Measurements from ENCODE around the gene GALC.
A peak's percentile ranks its signal among the peaks of the same experiment; 100 is the strongest.

The GALC gene

DNA sequence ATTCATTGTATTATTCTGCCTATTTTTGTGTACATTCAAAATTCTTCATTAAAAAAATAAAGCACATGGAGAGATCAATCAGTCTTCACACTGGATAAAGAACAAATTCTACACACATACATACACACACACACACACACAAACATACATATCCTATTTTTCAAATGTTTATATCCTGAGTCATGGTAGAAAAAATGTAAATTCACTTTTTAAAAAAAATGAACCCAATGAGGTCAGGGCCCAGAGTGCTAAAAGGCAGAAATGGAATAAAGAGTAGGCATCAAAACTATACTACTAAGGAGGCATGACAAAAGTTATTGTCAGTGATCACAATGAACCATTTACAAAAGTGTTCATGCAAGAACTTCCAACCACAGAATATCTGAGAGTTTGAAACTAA is 17.3 kb downstream of the GALC start:
- CTCF ChIA-PET: no interaction called here

DNA sequence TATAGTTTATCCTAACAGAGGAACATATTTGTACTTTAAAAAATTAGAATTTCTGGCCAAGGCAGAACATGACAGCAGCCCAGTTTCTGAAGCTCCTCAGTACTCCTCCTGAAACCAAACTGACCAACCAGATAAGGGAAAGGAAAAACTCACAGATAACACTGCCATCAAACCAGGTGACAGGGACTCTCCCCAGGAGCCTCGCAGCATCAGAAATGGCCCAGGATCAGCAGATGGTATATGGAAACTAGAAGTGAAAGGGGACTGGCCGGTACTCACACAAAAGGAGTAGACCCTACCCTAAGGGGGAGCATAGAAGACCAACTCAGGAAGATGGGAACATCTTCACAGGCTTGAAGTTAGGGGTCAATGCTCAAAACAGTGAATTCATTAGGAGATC is 22.0 kb downstream of the GALC start:
- H3K27ac ChIP-seq: no peak overlapping the region
- no peak for DNase-seq (ENCODE audit: low spot score)
- POLR2A ChIA-PET (ENCODE audit: low non-redundant PET): no interaction called here
- CTCF ChIA-PET: no interaction called here
- TF ChIP-seq, protein P1, sequence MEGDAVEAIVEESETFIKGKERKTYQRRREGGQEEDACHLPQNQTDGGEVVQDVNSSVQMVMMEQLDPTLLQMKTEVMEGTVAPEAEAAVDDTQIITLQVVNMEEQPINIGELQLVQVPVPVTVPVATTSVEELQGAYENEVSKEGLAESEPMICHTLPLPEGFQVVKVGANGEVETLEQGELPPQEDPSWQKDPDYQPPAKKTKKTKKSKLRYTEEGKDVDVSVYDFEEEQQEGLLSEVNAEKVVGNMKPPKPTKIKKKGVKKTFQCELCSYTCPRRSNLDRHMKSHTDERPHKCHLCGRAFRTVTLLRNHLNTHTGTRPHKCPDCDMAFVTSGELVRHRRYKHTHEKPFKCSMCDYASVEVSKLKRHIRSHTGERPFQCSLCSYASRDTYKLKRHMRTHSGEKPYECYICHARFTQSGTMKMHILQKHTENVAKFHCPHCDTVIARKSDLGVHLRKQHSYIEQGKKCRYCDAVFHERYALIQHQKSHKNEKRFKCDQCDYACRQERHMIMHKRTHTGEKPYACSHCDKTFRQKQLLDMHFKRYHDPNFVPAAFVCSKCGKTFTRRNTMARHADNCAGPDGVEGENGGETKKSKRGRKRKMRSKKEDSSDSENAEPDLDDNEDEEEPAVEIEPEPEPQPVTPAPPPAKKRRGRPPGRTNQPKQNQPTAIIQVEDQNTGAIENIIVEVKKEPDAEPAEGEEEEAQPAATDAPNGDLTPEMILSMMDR (conservative IDR thresholded peaks at IDR 0.05; ENCODE audit: low read depth): no peak

More for the DNA sequence above, 17.3 kb downstream of the GALC start:
- POLR2A ChIA-PET (ENCODE audit: low non-redundant PET): no interaction called here
- TF ChIP-seq, protein P1 (conservative IDR thresholded peaks at IDR 0.05; ENCODE audit: low read depth): no peak
- no peak for DNase-seq (ENCODE audit: low spot score)
- H3K27ac ChIP-seq: no peak overlapping the region

DNA sequence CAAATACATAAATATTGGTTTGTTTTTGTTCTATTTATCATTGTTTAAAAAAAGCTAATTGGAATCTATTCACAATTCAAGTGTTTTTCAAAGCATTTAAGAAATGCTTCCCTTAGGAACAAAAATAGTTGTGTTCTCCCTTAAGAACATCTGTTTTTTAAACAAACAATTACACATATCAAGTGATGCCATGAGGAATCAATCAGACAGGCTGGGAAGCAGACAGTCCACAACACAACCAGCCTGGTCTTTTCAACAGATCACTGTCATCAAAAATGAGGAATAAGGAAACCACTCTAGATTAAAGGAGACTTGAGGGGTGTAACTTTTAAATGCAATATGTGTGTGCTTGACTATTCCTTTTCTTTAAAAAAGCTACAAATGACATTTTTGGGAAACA is 25.5 kb downstream of the GALC start:
- no peak overlapping the region for H3K27ac ChIP-seq
- POLR2A ChIA-PET (ENCODE audit: low non-redundant PET): no interaction called here
- DNase-seq (ENCODE audit: low spot score): no peak
- CTCF ChIA-PET: no interaction called here
- TF ChIP-seq, protein P1 (conservative IDR thresholded peaks at IDR 0.05; ENCODE audit: low read depth): no peak

DNA sequence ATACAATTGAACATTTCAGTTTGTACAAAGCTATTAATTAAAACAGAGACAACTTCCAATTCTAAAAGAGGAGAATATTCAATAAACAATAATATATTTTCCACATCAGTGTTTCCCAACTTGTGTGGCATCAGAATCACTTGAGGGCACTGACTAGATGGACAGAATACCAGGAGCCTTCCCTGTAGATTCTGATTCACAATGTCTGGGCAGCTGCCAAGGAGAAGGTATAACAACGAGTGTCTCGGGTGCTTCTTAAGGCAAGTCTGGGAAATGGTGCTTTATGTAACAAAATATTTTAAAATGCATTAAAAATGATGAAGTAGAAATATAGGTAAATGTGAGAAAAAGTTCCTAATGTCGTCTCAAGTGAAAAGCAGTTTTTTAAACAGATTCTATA is 26.2 kb downstream of the GALC start:
- no peak overlapping the region for H3K27ac ChIP-seq
- ChIA-PET POLR2A (ENCODE audit: low non-redundant PET) (no interaction called here), CTCF (no interaction called here)
- TF ChIP-seq, protein P1 (conservative IDR thresholded peaks at IDR 0.05; ENCODE audit: low read depth): no peak
- DNase-seq (ENCODE audit: low spot score): peak; percentile 6

DNA sequence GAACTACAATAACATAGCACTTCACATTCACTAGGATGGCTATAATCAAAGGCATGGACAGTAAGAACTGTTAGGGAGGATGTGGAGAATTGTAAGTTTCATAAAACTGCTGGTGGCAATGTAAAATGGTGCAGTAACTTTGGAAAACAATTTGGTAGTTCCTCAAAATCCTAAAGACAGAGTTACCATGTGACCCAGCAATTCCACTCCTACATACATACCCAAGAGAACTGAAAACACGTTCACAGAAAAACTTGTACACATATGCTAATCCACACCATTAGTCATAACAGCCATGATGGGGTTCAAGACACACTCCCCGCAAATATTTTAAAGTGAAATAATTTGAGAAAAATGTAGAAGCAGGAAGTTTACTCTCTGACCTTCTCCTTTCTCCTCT is 31.7 kb downstream of the GALC start:
- TF ChIP-seq, protein P1 (conservative IDR thresholded peaks at IDR 0.05; ENCODE audit: low read depth): no peak
- ChIA-PET POLR2A (ENCODE audit: low non-redundant PET) (no interaction called here), CTCF (no interaction called here)
- no peak overlapping the region for H3K27ac ChIP-seq
- no peak for DNase-seq (ENCODE audit: low spot score)

DNA sequence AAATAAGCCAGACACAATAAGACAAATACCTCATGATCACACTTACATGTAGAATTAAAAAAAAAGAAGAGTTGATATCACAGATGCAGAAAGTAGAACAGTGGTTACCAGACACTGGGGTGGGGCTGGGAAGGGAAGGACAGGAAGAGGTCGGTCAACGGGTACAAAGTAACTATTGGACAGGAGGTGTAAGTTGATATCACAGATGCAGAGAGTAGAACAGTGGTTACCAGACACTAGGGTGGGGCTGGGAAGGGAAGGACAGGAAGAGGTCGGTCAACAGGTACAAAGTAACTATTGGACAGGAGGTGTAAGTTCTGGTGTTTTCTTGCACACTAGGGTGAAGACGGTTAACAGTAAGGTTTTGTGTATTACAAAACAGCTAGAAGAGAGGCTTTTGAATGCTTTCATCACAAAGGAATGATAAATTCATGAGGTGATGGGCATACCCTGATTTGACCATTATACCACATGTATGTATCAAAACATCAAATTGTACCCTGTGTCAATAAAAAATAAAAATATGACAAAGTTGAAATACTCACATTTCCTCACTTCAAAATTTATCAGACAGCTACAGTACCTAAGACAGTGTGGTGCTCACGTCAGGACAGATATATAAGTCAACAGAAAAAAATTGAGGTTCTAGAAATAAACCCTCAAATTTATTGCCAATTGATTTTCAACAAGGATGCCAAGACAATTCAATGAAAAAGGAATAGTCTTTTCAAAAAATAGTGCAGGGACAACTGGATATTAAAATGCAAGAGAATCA is 32.8 kb downstream of the GALC start:
- DNase-seq (ENCODE audit: low spot score): no peak
- ChIA-PET POLR2A (ENCODE audit: low non-redundant PET) (no interaction called here), CTCF (interaction anchor here (0.7 kb wide), 1 partner anchor 883 kb away, joined by 6 read pairs; no protein-coding TSS in a partner anchor)
- no peak overlapping the region for H3K27ac ChIP-seq
- TF ChIP-seq, protein P1 (conservative IDR thresholded peaks at IDR 0.05; ENCODE audit: low read depth): no peak
